K562 (cell line): ENCODE results near the gene BTBD18. TPM values are rescaled to one million over a fixed set of nuclear protein-coding genes. Genes with fewer than 3 reads are reported as not detected.

Experiments
- ARID3B ChIP-seq: fragments of 250-450 bp; sonication (Bioruptor Pico); IDR thresholded peaks from 2 replicates; pipeline ENCODE4 v1.4.0; 2020; ENCODE audit warnings: borderline replicate concordance
- E2F8 ChIP-seq: fragments of 450-650 bp; IDR thresholded peaks from 2 replicates; pipeline ENCODE4 v1.7.1; 2018; ENCODE audit warnings: mild to moderate bottlenecking, low read depth; ENCODE audit not compliant: partially characterized antibody
- GATAD2A ChIP-seq: fragments of 450-650 bp; IDR thresholded peaks from 2 replicates; pipeline ENCODE4 v1.6.1; 2017
- HDAC6 ChIP-seq: IDR thresholded peaks from 2 replicates; pipeline ENCODE4 v1.6.1; 2012; ENCODE audit warnings: low read depth, mild to moderate bottlenecking, control low read depth, inconsistent platforms, low read length, moderate library complexity
- MCM3 ChIP-seq: fragments of 450-650 bp; IDR thresholded peaks from 2 replicates; pipeline ENCODE4 v1.6.1; 2016
- MEIS2 ChIP-seq: fragments of 450-650 bp; IDR thresholded peaks from 2 replicates; pipeline ENCODE4 v1.6.1; 2014; ENCODE audit warnings: mild to moderate bottlenecking; ENCODE audit not compliant: partially characterized antibody
- MLX ChIP-seq, 2 experiments: fragments of 450-650 bp in 1 of 2; sonication (generic) in 1 of 2; formaldehyde crosslinking; conservative IDR thresholded peaks; 2 replicates each; pipeline versions ENCODE4 v1.4.0 to v1.8.1; 2020 to 2022; ENCODE audit warnings: mild to moderate bottlenecking in 1 of 2, missing genetic modification reagents in 1 of 2
- MYNN ChIP-seq, 2 experiments: sonication (generic); formaldehyde crosslinking in 1 of 2; IDR thresholded peaks; 2 replicates each; pipeline versions ENCODE4 v1.5.0 to v1.6.1; 2016 to 2020; ENCODE audit warnings: antibody characterized with exemption in 1 of 2, missing genetic modification reagents in 1 of 2
- SOX6 ChIP-seq: fragments of 450-650 bp; IDR thresholded peaks from 2 replicates; pipeline ENCODE4 v1.6.1; 2014; ENCODE audit warnings: mild to moderate bottlenecking
- ZNF518B ChIP-seq: fragments of 250-450 bp; sonication (Bioruptor Pico); IDR thresholded peaks from 2 replicates; pipeline ENCODE4 v1.5.0; 2021; ENCODE audit warnings: mild to moderate bottlenecking, moderate library complexity
- ZNF561 ChIP-seq: fragments of 450-650 bp; formaldehyde crosslinking; conservative IDR thresholded peaks from 2 replicates; pipeline ENCODE4 v1.4.0; 2020; ENCODE audit warnings: mild to moderate bottlenecking, moderate library complexity
- ZNF583 ChIP-seq: fragments of 250-450 bp; sonication (Bioruptor Pico); IDR thresholded peaks from 2 replicates; pipeline ENCODE4 v1.4.0; 2020
- polyA plus RNA-seq, 8 experiments: library from polyadenylated mRNA; depleted of rRNA in 4 of 8; stranded (reverse) in 5 of 8; unstranded in 3 of 8; fragments of >200 nt; fragmentation: Nextera tagmentation in 2 of 8; fragmentation: Illumina TruSeq in 1 of 8; extraction: Ambion mirVana in 2 of 8; extraction: Trizol in 1 of 8; gene quantifications; 2 replicates each; pipeline versions ENCODE4 v1.2.1 to v1.2.3, GENCODE V29; 2011 to 2014; ENCODE audit warnings: inconsistent platforms in 1 of 8, missing spikeins in 1 of 8
- total RNA-seq, 7 experiments: library from RNA; depleted of rRNA in 6 of 7; stranded (reverse); fragments of >200 nt in 6 of 7; fragmentation: Illumina TruSeq in 2 of 7; extraction: Trizol in 2 of 7; gene quantifications; 2 replicates each; pipeline versions ENCODE4 v1.2.1 to v1.2.3, GENCODE V29; 2011 to 2021; ENCODE audit warnings: low replicate concordance in 1 of 7
- TF ChIP-seq, protein P1 (sequence below): fragments of 250-450 bp; sonication (Bioruptor Pico); IDR thresholded peaks from 2 replicates; pipeline ENCODE4 v1.8.0; 2022; ENCODE audit warnings: moderate library complexity, mild to moderate bottlenecking, inconsistent platforms
- TF ChIP-seq, protein P2 (sequence below): fragments of 450-650 bp; IDR thresholded peaks from 2 replicates; pipeline ENCODE4 v1.6.1; 2016

The BTBD18 gene
- total and polyA plus RNA-seq, 9 of the 15 experiments (the other 6 are each of a cell fraction or from before 2014, with no cell fraction given): 0.06 TPM; not detected in 8

DNA sequence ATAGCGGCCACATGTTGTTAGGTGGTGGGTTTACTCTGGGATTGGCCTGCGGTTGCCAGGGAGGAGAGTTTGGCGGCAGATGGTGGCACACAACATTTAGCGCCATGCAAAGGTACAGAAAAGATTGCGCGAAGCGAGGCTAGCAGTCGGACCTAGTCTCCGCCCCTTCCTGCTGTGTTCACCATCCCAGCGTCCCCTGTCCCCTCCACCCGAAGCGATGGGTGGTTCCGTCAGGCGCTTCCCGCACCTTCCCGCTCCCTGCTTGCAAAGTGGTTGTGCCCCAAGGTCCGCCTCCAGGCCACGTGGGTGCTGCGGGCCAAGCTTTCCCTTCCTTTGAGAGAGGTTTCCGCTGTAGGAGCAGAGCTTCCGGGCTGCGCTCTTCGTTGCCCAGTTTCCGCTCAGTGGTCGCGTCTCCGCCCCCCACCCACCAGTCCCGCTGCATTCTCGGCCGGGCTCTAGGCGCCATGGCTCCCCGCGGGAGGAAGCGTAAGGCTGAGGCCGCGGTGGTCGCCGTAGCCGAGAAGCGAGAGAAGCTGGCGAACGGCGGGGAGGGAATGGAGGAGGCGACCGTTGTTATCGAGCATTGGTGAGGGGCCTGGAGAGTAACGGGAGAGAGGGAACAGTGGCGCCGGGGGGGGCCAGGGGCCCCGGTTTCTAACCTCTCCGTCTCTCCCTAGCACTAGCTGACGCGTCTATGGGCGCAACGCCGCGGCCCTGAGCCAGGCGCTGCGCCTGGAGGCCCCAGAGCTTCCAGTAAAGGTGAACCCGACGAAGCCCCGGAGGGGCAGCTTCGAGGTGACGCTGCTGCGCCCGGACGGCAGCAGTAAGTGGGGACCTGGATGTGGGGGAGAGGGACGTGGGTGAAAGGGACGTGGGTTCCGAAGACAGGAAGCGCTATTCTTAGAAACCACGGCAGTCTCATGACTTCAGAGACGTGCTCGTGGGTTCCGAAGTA lies 10.2 kb downstream of the BTBD18 start, which contains the start of gene SELENOH (continued):
- TF ChIP-seq SOX6: peak; percentile 81
- 0 out of 2 replicates have a peak, but pooled peaks have one; percentile 35 for TF ChIP-seq ZNF583
- TF ChIP-seq GATAD2A: peak; percentile 16; the same call in 1 of the 2 replicates
- peak; percentile 95 for TF ChIP-seq MYNN (IDR thresholded peaks at IDR 0.05)
- TF ChIP-seq MYNN (CRISPR knock-in tag; IDR thresholded peaks at IDR 0.05): no peak
- no peak for TF ChIP-seq MEIS2
- no peak for TF ChIP-seq HDAC6
- TF ChIP-seq ZNF561 (CRISPR knock-in tag): no peak
- no peak for TF ChIP-seq MCM3
- TF ChIP-seq, protein P1, sequence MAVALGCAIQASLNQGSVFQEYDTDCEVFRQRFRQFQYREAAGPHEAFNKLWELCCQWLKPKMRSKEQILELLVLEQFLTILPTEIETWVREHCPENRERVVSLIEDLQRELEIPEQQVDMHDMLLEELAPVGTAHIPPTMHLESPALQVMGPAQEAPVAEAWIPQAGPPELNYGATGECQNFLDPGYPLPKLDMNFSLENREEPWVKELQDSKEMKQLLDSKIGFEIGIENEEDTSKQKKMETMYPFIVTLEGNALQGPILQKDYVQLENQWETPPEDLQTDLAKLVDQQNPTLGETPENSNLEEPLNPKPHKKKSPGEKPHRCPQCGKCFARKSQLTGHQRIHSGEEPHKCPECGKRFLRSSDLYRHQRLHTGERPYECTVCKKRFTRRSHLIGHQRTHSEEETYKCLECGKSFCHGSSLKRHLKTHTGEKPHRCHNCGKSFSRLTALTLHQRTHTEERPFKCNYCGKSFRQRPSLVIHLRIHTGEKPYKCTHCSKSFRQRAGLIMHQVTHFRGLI (CRISPR knock-in tag): no peak
- TF ChIP-seq ARID3B: no peak
- no peak for TF ChIP-seq ZNF518B (CRISPR knock-in tag)
- TF ChIP-seq E2F8: peak; percentile 94
- no peak for TF ChIP-seq MLX (CRISPR knock-in tag; conservative IDR thresholded peaks at IDR 0.05)
- TF ChIP-seq, protein P2, sequence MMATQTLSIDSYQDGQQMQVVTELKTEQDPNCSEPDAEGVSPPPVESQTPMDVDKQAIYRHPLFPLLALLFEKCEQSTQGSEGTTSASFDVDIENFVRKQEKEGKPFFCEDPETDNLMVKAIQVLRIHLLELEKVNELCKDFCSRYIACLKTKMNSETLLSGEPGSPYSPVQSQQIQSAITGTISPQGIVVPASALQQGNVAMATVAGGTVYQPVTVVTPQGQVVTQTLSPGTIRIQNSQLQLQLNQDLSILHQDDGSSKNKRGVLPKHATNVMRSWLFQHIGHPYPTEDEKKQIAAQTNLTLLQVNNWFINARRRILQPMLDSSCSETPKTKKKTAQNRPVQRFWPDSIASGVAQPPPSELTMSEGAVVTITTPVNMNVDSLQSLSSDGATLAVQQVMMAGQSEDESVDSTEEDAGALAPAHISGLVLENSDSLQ: peak; percentile 53; the same call in 1 of the 2 replicates
